Vagina (tissue), 2 donors: ENCODE measurements around the gene KYNU.

Experiments used
- POLR2A ChIP-seq, 2 donors: fragments of 450-650 bp; IDR thresholded peaks; one replicate each; pipeline ENCODE4 v1.6.1; 2017; ENCODE audit warnings: antibody characterized with exemption in 2 of 2, mild to moderate bottlenecking in 2 of 2, moderate library complexity in 2 of 2
- POLR2AphosphoS5 ChIP-seq, 2 donors: sonication (generic); formaldehyde crosslinking; IDR thresholded peaks; one replicate each; pipeline ENCODE4 v1.9.0; 2017; ENCODE audit warnings: antibody characterized with exemption in 2 of 2, mild to moderate bottlenecking in 2 of 2, low read depth in 1 of 2; ENCODE audit not compliant: insufficient read depth in 1 of 2

GRCh38 chr2:142901780-142902179 is 24.3 kb downstream of the KYNU start:
- no peak for TF ChIP-seq POLR2A (IDR thresholded peaks at IDR 0.05)
- TF ChIP-seq POLR2AphosphoS5 (IDR thresholded peaks at IDR 0.05; ENCODE audit: insufficient read depth in 1 of 2, low read depth in 1 of 2), result no peak
